ENCODE results near the gene POFUT2.

GRCh38 chr21:45327441-45328197, 39.9 kb upstream of the POFUT2 start:
- TF ChIP-seq CTCF (IDR thresholded peaks at IDR 0.05) = no peak
- no peak for TF ChIP-seq POLR2A (IDR thresholded peaks at IDR 0.05)
- no peak for TF ChIP-seq EP300 (IDR thresholded peaks at IDR 0.05; ENCODE audit: low read depth)
